ENCODE results near the gene SLC1A3.

GRCh38 chr5:36656556-36656955, 50.1 kb downstream of the SLC1A3 start:
- TF ChIP-seq CTCF (conservative IDR thresholded peaks at IDR 0.05 in 1 of 2, IDR thresholded peaks at IDR 0.05 in 1 of 2; ENCODE audit: extremely low read depth in 1 of 2, insufficient read depth in 1 of 2, low read depth in 1 of 2, low read length in 2 of 2) (no peak), EZH2 (IDR thresholded peaks at IDR 0.05; ENCODE audit: borderline replicate concordance, low read length) (no peak)
